ENCODE measurements around the gene UXS1.
"Not testable (repeated sequence)": the region's sequence is repeated elsewhere in the genome, so short reads cannot be mapped to it uniquely, and the experiment has no call there.

UXS1 gene

DNA sequence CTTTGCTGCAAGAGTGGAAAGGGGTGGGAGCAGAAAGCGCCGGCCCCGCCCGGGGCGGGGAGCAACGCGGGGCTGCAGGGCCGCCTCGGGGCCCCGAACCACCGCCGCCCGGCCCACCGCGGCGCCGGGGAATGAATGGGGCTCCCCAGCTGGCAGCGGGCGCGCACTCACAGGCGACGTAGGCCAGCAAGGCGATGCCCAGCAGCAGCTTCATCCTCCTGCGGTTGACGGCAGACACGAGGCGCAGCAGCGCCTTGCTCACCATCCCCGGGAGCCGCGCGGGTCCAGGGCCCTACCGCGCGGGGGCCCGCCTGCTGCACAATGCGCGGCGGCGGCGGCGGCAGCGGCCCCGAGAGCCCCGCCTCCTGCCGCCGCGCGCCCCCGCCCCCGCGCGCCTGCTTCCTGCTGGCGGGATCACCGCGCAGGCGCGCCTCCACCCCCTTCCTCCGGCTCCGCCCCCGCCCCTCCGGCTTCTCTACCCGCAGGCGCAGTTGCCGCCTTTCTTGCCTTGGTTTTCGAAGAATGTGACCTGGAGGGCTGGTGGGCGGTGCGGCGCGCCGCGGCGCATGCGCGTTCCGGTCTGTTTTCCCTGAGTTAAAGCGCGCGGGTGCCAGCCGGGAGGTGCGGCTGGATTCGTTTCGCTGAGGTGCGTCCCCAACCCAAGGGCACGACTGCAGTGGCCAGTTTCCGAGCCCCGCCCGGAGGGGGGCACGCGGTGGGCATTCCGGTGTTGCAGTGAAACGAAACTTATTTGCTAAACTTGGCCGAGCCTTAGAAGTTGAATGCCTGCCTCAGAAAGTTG lies at the start of gene UXS1:
Gene UXS1, minus strand, starts transcription at position 325 of the 802 bp plus-strand sequence. Its CDS starts 60 bp downstream, at position 265.
- peak; percentile 95 to 98 (median 96) for DNase-seq

DNA sequence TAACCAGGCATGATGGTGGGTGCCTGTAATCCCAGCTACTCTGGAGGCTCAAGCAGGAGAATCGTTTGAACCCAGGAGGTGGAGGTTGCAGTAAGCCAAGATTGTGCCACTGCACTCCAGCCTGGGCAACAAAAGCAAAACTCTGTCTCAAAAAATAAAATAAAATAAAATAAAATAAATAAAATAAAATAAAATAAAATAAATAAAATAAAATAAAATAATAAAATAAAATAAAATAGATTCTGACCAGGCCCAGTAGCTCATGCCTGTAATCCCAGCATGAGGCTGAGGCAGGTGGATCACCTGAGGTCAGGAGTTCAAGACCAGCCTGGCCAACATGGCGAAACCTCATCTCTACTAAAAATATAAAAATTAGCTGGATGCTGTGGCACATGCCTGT lies 45.4 kb upstream of the UXS1 start:
- not testable (repeated sequence) for DNase-seq

DNA sequence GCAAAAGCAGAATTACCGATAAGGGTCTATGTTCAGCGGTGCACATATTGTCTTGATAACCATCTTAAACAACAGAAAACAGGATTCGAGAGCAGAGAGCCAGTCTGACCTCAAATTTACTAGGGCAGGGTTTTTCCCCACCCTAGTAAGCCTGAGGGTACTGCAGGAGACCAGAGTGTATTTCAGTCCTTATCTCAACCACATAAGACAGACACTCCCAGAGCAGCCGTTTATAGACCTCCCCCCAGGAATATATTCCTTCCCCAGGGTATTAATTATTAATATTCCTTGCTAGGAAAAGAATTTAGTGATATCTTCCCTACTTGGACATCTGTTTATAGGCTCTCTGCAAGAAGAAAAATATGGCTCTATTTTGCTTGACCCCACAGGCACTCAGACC lies 41.3 kb upstream of the UXS1 start:
- not testable (repeated sequence) for DNase-seq

DNA sequence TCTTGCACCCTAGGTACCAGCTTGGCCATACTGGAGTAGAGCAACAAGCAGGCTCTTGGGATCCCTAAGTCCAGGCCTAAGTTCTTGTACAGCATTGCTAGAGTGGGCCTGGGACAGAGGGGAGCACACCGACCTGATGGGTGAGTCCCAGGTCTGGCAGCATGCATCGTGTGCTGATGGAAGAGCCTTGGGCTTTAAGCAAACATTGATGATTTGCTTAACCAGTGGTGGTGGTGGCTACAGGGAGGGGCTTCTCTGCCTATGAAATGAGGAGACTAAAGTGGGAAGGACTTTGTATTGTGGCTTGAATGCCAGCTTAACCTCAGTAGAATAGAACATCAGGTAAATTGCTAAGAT lies 39.2 kb upstream of the UXS1 start:
- DNase-seq: no peak

DNA sequence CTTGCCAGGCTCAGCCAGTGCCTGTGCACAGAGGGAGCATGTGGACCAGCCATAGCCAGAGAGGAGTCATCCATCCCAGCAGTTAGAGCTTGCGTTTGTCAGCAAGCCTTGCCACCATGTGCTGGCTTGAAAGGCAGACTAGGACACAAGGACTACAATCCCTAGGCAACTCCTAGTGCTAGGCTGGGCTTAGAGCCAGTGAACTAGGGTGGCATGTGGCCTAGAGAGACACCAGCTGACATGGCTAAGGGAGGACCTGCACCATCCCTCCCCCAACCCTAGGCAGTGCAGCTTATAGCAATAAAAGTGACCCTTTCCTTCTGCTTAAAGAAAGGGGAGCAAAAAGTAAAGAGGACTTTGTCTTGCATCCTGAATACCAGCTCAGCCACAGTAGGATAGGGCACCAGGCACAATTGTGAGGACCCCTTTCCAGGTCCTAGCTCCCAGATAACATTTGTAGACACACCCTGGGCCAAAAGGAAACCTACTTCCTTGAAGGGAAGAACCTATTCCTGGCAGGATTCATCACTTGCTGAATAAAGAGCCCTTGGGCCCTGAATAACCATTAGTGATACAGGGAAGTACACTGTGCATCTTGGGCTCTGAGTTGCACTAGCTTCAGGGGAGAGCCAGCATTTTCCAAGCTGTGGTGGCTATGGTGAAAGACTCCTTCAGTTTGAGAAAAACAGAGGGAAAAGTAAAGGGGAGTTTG lies 38.7 kb upstream of the UXS1 start:
- DNase-seq: no peak

DNA sequence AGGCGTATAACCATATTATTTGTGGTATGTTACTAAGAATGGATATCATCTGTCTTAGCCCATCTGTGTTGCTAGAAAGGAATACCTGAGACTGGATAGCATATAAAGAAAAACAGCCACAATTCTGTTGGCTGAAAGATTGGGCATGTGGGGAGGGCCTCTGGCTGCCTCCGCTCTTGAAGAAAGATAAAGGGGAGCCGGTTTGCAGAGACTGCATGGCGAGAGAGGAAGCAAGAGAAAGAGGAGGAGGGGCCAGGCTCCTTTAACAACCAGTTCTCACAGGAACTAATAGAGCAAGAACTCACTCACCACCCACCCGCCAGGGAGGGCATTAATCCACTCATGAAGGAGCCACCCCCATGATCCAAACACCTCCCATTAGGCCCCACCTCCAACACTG lies 29.2 kb upstream of the UXS1 start:
- no peak for DNase-seq

DNA sequence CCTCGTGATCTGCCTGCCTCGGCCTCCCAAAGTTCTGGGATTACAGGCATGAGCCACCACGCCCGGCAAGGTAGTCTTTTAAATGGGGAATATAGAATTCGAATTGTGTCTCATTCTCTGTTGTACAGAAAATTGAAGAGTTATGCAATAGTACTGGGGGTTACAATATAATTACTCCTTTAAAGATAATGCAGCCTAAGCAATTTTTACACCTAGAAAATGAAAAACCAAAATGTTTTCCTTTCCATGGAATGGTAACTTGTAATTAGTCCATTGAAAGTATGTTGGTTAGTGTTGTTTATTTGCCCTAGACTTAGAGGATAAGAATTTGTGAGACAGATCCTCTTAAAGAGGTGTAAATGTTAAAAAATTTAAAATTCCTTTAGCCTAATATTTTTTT lies 28.0 kb upstream of the UXS1 start:
- not testable (repeated sequence) for DNase-seq

DNA sequence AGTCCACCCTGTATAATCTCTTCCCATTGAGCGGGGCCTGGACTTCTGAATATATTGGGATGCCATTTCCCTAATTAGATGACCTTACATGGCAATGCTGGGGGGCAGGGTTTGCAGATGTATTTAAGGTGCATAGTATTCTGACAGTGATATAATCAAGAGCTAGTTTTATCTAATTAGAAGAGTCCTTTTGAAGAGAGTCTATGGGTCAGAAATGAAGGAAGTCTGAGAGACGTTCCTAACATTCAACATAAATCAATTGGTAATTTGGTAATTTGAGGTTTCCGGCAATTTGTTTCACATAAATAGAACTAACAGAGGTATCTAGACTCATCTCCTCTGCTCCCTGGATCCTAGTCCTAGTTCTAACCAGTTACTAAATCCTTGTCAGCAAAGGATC lies 25.7 kb upstream of the UXS1 start:
- no peak for DNase-seq

DNA sequence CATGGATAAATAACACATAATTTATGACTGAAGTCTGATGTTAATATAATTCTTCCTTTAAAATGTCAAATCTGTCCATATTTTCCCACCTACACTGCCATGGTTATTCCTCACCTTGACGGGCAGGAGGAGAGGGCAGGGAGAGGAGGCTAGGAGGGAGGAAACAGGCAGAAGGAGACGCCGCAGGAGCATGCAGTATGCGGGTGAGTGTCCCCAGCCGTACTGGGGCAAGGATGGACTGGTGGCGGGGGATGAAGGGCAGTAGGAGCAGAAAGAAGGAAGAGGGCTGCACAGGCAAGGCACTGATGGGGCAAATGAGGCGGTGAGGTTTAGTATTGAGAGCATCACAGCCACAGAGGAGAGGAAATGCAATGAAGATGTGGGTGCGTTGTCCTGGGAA lies 25.1 kb upstream of the UXS1 start:
- not testable (repeated sequence) for DNase-seq

DNA sequence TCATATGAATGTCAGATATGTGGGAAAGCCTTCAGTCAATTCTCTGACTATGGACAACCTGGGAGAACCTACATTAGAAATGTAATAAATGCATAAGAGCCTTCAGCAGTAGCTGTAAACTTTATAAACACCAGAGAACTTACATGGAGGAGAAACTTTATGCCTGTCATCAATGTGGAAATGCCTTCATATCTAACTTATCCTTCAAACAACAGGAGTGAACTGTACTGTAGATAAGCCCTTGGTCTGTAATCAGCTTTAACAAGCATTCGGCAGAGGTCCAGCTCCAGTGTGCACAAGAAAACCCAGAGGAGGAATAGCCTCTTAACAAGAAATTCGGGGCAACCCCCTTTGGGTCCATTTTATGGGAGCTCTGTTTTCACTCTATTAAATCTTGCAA lies 14.8 kb upstream of the UXS1 start:
- no peak for DNase-seq

DNA sequence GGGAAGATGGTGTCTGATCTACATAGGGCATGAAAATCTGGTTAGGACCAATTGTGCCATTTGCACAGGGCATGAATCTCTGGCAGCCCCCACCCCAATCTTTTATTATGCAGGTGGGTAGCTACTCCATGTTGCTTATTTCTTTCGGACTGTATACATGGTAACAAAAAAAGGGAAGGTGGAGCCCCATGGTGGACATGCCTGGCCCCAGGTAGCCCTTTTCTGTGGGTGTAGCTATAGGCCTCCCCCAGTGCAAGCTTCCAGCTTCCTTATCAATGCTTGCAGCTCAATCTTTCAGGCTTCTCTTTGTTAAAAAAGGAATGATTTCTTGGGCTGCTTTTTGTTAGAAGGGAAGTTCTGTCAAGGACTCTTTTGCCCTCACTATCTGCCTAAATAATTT lies 14.3 kb upstream of the UXS1 start:
- no peak for DNase-seq

DNA sequence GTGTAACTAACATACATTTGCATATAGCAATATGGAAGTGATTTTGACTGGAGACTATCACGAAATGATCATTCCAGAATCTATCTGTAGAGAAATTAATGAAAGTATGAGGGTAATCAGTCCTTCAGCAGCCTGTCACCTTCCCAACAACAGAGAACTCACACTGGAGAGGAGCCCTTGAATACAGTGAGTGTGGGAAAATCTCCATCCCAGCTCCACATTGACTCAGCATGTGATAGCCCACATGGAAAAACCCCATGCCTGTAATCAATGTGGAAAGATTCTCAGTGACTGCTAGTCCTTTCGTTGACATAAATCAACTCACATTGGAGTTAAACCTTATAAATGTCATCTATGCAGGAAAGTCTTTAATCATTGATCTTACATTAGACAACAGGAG lies 13.1 kb upstream of the UXS1 start:
- no peak for DNase-seq

DNA sequence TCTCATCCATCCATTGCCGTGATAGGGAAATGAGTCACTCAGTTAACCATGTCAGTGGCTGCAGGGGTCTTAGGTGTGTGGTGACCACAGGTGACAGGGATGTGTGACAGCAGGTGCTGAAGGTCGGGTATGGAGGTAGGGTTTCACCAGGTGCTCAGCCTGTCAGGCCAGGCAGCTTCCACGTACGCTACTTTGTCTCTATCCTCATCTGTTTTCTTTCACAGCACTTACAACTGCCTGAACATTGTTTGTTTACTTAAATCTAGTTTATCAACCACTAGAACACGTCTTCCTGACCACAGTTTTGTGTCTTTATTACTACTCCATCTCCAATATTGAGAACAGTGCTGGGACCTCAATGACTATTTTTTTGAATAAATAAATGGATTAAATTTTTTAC lies 11.4 kb upstream of the UXS1 start:
- DNase-seq: no peak

DNA sequence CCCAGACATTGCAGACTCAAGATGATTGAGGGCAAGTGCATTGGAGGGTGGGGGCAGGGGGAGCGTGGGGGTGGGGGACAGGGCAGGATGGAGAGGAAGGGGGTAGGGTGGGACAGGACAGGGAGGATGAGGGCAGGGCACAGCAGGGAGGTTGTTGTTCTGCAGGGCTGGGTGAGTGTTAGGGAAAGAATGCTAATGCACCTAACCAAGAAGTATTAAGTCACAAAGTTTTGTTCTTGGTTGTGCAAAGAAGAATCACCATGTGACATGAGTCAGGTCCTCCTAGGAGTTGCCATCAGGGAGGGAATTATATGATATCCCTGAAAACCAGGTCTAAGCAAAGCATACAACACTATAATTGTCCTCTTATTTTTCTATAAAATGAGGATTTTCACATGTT lies 10.4 kb upstream of the UXS1 start:
- not testable (repeated sequence) for DNase-seq

DNA sequence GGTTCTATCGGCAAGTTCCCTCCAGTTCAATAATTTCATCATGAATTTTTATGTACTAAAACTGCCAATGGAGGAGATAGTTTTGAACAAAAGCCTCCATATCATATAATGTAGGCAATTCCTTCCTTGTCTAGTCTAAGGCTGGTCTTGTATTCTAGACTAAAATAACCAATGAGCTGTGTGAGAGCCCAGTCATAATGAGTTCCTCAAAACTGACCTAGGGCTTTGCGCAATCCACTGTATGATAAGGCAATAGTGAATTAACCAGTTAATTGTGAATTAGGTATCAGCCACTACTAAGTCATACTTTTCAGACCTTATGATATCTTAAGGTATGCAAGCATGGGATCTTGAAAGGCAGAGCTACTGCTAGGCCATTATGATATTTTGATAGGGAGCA lies 7.6 kb upstream of the UXS1 start:
- DNase-seq: no peak

DNA sequence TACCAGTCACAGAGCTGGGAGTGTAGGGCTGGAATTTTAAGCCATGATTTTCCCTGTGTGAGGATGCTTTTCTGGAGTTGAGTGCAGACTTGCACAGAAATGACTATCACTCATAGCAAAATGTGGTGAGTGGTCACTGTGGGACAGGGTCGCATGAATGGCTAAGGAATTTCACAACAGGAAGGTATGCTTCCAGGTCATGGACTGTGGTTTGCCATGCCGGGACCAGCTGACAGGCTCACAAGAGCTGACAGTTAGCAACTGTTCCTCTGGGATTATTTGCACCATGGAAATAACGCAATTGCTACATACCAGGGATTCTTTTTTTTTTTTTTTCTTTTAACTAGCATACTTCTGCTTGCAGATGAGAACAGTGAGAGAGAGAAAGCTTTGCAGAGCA lies 3.8 kb upstream of the UXS1 start:
- DNase-seq: no peak

DNA sequence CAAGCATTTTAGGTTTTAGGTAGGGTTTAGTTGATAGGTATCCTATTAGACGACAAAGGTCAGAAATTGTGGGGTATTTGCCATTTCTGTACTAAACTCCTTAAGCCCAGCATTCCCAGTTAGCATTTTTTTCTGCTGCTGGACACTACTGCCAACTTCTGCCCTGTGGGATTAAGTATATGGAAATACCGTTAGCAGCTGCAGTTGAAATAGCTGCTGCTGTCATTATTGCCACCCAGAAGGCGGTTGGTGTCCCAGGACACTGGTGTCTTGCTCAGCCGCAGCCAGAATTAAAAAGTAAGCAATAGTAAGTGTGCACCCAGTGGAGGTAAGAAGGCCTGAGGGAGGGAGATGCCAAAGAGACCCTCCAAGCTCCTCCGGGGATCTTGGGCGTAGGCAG lies 1.9 kb upstream of the UXS1 start:
- no peak for DNase-seq

DNA sequence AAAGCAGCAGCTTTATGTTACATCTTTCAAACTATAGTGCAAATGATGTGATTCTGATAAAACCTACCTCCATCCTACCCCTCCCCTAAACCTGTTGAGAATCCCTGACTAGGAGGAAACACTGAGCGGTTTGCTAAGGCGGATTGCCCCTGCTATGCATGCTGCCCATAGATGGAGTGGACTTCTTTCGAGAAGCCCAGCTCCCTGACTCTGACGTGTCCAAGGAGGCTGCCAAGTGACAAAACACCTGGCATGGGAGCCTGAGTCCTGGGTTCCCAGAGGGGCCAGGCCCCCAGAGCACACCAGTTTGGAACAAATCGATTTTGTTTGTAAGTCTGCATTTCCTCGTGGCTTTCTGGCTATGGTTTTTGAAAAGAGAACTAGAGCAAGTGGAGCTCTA lies 1.4 kb upstream of the UXS1 start:
- DNase-seq: no peak

DNA sequence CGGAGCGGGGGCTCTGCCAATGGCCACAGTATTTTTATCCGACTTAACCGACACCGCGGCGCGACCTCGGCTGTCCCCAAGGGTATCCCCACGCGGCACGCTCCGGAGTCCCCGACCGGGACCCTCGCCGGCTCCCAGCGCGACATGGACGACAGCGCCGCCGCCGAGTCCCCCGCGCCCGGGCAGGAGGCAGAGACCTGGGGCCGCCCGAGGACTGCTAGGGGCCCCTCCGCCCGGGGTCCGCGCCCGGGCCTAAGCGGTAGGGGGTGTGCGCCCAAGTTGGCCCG lies 468 bp downstream of the UXS1 start:
- no peak for DNase-seq

DNA sequence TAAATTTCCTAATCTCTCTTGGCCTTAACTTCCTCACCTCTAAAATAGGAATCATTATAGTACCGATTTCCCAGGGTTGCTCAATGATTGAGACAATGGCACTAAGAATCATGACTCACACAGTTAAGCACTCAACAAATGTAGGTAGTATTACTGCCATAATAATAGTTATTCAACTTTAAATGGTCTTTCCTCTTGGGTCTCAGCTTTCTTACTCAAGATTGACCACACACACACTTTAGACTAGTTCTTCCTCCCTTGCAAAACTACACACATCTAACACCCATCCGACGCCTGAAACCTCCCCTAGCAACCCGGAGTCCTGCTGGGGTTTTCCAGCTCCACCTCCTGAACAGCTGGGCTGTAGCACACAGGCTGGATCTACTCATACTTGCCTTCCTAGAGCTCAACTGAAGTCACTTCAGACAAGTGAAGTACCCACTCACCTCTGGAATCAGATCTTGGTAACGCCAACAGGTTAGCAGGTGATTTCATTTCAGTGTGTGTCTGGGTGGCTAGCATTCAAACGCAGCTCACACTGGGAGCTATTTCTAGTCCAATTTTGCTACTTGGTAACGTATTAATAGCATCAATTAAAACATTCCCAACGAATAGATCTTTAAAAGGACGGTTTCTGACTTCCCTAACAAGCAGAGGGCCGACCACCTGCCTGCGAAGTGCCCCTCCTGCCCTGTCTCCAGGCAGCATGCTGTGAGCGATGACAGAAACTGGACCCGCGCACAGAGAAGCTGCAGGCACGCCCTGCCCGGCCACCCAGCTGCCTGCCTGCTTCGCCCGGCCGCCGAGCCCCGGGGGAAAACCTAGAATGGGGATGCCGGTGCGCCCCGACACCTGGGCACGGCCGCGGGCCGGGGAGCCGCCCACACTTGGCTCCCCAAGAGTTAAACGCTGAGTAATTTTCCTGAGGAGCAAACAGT lies 1.1 kb downstream of the UXS1 start:
- DNase-seq: peak in 5 of 6 experiments; percentile 2 to 52 (median 28)

DNA sequence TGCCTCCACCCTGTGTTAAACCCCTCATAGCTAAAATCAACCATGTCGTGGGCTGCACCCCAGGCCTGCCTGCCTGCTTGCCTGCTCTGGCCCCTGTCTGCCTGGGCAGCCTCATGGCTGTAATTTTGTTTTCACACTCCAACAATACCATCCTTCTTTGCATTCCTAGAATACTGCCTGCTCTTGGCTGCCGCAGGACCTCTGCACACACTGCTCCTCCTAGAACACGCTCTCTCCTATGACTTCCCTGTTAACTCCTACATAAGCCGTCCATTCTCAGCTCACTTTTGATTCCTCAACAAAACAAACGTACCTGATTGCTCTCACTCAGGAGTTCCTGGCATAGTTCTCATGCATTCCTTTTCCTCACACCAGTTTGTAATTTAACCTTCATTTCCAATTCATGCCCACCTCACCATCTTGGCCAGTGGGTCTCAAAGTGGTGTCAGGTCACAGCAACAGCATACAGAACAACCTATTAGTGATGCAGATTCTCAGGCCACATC lies 2.5 kb downstream of the UXS1 start:
- DNase-seq: no peak

DNA sequence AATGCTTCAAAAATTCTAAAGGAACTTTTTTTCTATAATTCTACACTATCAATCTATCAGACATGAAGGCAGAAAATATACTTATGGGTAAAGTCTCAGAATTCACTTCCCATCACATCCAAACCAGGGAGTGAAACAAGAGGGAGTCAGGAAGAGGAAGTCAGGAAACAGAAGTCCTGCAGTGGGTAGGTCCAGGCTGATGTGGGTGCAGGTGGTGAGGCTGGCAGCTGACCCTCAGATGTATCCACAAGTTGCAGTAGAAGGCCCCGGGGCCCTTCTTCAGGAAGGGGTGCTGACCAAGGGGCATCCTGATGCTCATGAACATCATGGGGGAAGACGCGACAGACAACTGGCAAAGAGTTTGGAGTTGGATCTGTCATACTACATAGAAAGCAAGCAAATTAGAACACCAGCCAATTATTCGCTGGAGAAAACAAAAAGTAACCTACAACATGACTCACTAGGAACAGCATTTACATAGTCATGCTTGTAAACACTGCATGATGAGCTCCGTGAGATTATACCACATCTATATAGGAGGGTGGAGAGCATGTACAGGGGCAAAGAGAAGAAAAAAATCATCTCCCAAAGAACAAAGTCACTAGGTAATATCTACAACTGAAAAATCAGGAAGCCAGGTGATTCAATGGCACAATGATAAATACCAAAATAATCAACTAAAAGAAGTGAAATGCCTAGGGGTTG lies 4.2 kb downstream of the UXS1 start:
- no peak for DNase-seq

DNA sequence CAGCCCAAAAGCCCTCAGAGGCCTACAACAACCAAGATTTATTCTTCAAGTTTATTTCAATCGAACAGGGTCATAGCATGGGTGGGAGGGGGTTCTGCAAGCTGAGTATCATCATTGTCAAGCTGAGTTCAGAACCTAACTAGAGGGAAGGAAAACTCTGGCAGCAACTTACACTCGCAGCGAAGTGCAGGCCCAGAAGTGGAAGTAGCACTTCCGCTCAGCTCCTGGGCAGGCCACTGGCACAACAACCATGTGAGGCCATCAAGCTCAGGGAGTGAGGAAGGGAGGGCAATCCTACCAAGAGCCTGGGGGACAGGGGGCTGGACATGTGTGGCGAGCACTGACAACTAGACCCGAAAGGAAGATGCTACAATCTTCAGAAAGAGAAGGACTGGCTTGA lies 4.8 kb downstream of the UXS1 start:
- no peak for DNase-seq

Measured in stimulated activated naive CD4-positive, alpha-beta T cell (primary cell).